Coronary artery (tissue), 2 donors: ENCODE data around the gene SYT1.

ENCODE experiments used
- DNase-seq: peaks from one replicate; pipeline ENCODE4 v3.0.0-alpha.2; 2017; ENCODE audit warnings: low spot score
- H3K27ac ChIP-seq, 2 donors: fragments of 200-600 bp; sonication (generic); one replicate each; pipeline ENCODE4 v1.5.1; 2016 to 2019
- H3K4me3 ChIP-seq: fragments of 200-600 bp; sonication (generic); 2 replicates; pipeline ENCODE4 v1.5.1; 2016; ENCODE audit warnings: mild to moderate bottlenecking, moderate library complexity
- CTCF ChIP-seq: fragments of 200-600 bp; sonication (generic); IDR thresholded peaks from one replicate; pipeline ENCODE4 v1.5.1; 2019; ENCODE audit warnings: antibody characterized with exemption

The SYT1 gene

DNA sequence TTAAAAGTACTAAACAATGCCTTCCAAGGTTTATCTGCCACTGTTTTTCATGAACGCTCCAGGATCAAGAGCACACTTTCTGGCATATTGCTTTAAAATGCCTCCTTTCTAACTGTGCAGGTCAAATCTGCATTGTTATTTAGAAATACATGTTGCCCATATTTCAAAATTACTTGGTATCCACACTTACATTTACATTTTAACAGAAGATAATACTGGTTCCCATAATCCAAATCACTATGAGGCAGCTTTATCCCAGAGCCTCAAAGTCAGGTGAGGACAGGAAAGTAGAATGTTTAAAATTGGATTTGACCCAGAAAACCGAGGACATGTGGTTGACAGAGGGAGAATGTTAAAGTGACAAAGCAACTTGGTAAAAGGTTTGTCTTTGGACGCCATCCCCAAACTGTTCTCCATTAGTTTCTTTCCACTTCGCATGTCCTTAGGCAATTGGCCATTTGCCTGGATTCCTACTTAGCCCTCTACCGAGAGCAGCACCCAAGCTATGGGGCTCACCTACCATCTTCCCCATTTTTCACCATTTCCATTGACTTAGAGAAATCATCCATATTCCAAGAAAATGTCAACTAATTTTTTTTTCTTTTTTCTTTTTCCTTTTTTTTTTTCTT lies 473.2 kb downstream of the SYT1 start:
- no peak overlapping the region for H3K4me3 ChIP-seq
- DNase-seq, result no peak
- TF ChIP-seq CTCF, result no peak
- H3K27ac ChIP-seq, result no peak overlapping the region

DNA sequence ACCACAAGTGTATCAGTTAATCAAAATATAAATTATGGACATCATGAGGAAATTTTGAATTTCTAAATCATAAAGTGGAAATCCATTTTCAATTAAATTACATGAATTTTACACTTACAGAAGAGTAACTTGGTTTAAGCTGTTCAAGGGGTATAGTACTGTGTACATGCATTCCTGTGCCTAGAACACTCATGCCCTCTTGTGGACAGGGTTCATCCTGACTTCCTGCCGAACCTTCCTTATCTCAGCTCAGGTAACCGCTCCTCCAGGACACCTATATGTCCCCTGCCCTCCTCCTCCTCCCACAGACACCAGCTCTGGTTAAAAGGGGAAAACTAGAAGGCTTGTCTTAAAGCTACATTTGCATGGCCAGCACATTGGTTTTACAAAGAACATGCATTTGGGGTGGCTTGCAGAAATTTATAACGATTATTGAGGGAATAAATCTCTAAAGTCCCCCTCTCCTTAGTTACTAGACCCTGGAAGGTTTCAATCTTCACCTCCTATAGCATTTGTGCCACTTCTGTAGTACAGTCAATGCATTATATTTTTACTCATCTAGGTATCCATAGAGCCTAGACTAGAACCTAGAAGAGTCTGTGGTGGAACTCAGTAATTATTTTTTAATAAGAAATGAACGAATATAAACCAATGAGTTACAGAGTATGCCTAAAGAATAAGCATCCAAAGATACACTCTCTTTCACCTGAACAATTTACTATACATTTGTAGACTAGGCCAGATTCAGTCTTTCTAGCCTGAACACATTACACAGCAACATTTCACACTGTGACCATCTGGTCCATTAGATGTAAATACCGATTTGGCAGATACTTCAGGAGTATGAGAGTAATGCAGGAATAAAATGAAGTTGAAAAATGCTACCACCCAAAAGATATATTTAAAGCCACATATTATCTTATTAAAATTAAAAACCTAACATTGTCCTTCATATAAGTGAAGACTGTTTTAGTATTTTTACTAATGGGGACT lies 480.6 kb downstream of the SYT1 start:
- Histone ChIP-seq H3K27ac (no peak overlapping the region), H3K4me3 (no peak overlapping the region)
- no peak for TF ChIP-seq CTCF
- DNase-seq, result no peak

DNA sequence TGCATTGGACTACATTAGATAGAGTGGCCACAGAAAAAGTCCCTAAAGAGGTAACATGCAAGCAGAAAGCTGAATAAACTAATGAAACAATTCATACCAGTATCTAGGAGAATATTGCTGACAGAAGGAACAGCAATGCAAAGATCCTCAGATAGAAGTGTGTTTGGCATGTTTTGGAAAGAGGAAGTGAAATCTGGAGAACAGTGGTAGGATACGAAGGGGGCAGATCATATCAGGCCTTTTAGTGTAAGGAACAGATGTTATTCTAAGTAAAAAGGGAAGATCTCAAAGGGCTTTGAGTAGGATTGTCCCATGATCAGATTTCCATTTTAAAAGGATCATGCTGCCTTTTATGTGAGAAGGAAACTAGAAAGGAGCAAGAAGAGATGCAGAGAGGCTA lies 483.3 kb downstream of the SYT1 start:
- TF ChIP-seq CTCF, result no peak
- no peak for DNase-seq
- no peak overlapping the region for H3K27ac ChIP-seq
- no peak overlapping the region for H3K4me3 ChIP-seq

- H3K4me3 ChIP-seq, result no peak overlapping the region
- DNase-seq, result no peak
- TF ChIP-seq CTCF, result no peak
- H3K27ac ChIP-seq, result no peak overlapping the region
Measured at GRCh38 chr12:79351251-79351650, 486.7 kb downstream of the SYT1 start.

DNA sequence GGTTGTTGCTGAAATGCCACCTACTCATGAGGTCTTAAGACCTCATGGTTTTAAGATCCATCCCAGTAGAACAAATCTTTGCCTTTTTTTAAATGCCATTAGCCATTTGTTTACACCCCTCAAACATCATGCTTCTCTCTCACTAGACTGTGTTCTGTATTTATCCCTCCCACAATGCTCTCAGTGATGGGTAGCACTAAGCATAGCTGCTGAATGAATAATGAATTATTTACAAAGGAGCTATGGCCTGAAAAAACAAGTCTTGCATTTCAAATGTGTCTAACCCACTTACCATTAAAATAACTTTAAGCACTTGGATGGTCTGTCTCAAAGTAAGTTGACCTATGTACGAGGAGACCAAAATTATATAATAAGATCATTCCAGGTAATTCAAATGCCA lies 491.6 kb downstream of the SYT1 start:
- no peak for TF ChIP-seq CTCF
- no peak for DNase-seq
- Histone ChIP-seq H3K27ac (no peak overlapping the region), H3K4me3 (no peak overlapping the region)

DNA sequence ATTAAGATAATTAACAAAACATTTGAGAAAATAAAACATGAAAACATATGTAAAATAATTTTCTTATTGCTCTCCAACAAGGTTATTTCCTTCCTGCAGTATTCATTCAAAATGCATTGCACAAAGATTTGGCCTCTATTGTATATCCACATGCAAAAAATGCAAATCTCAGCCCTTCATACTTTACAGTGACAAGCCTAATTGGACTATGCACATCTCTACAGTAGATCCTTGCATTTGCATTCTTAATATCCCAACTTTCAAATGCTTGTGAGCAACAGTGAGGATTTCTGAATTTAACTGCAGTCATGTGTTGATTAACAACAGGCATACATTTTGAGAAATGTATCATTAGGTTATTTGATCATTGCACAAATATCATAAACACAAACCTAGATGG lies 492.5 kb downstream of the SYT1 start:
- no peak for DNase-seq
- TF ChIP-seq CTCF, result no peak
- no peak overlapping the region for H3K27ac ChIP-seq
- no peak overlapping the region for H3K4me3 ChIP-seq
